Measurements from ENCODE around the gene UBAP1. TPM values are rescaled to one million over a fixed set of nuclear protein-coding genes. Genes with fewer than 3 reads are reported as not detected.
"Not testable (repeated sequence)": the region's sequence is repeated elsewhere in the genome, so short reads cannot be mapped to it uniquely, and the experiment has no call there.

UBAP1 gene
- total RNA-seq, 2 donors from 2014 or later, result 36.4 to 39.8 TPM

DNA sequence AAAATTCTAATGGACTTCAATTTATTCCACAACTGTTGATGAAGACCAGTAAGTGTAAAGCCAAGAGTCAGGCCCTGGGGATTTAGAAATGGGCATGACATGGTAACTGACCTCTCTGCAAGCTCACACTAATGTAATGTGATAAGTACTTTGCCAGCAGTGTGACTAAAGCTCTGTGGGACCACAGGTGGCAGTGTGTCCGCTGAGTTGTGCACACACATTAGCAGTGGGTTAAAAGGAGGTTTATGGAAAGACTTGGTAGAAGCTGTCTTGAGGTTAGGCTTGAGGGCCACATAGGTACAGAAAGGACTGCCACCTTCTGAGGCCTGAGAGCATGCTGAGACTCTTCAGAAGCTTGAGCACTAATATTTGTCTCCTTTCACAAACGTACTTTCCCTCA is 67.6 kb downstream of the UBAP1 start:
- Mint-ChIP-seq H3K27me3 (ENCODE audit: insufficient read depth) (no peaks in the 10 kb centered on the region), H3K4me3 (no peak overlapping the region), H3K36me3 (ENCODE audit: low read depth) (peaks cover 63% of the 10 kb centered on the region), H3K9me3 (no peaks in the 10 kb centered on the region), H3K27ac (peak overlapping the region; percentile 8), H3K4me1 (no peaks in the 10 kb centered on the region)
- peaks cover 74% of the 10 kb centered on the region for H3K36me3 ChIP-seq (ENCODE audit: control insufficient read depth, insufficient read depth, low read length)
- no peak overlapping the region for H3K4me3 ChIP-seq (ENCODE audit: low read length)
- H3K9ac ChIP-seq (ENCODE audit: extremely low read depth, low read length, poor library complexity, severe bottlenecking), result no peak overlapping the region
- no peaks in the 10 kb centered on the region for H3K27me3 ChIP-seq (ENCODE audit: control insufficient read depth, insufficient read depth, low read length, poor library complexity, severe bottlenecking)
- H3K27ac ChIP-seq (ENCODE audit: low read depth, low read length), result no peak overlapping the region
- 88 to 100% methylated on average over 1 to 2 of the region's 2 CpGs for WGBS, 2 experiments (ENCODE audit: insufficient coverage in 1 of 2, insufficient read length in 1 of 2)
- DNase-seq, result no peak
- TF ChIP-seq CTCF (conservative IDR thresholded peaks at IDR 0.05), result no peak
- no peaks in the 10 kb centered on the region for H3K9me3 ChIP-seq (ENCODE audit: control insufficient read depth, low read length)
- H3K4me1 ChIP-seq (ENCODE audit: control insufficient read depth, insufficient read depth, low read length), result no peaks in the 10 kb centered on the region

- H3K36me3 Mint-ChIP-seq (ENCODE audit: low read depth), result peaks cover 57% of the 10 kb centered on the region
- not testable (repeated sequence) for H3K27ac Mint-ChIP-seq; H3K4me3 ChIP-seq (ENCODE audit: low read length); H3K4me1 Mint-ChIP-seq; DNase-seq; H3K27ac ChIP-seq (ENCODE audit: low read depth, low read length); H3K9me3 Mint-ChIP-seq; H3K9ac ChIP-seq (ENCODE audit: extremely low read depth, low read length, poor library complexity, severe bottlenecking); H3K4me1 ChIP-seq (ENCODE audit: control insufficient read depth, insufficient read depth, low read length); H3K9me3 ChIP-seq (ENCODE audit: control insufficient read depth, low read length); H3K4me3 Mint-ChIP-seq; H3K27me3 Mint-ChIP-seq (ENCODE audit: insufficient read depth); H3K27me3 ChIP-seq (ENCODE audit: control insufficient read depth, insufficient read depth, low read length, poor library complexity, severe bottlenecking)
- peaks cover 74% of the 10 kb centered on the region for H3K36me3 ChIP-seq (ENCODE audit: control insufficient read depth, insufficient read depth, low read length)
- 97 to 100% methylated on average over 1 to 4 of the region's 4 CpGs for WGBS, 2 experiments (ENCODE audit: insufficient coverage in 1 of 2, insufficient read length in 1 of 2)
Observed at GRCh38 chr9:34247782-34248181, 68.9 kb downstream of the UBAP1 start.

GRCh38 chr9:34249274-34249673 is 70.4 kb downstream of the UBAP1 start:
- Histone ChIP-seq H3K4me1 (ENCODE audit: control insufficient read depth, insufficient read depth, low read length) (no peaks in the 10 kb centered on the region), H3K36me3 (ENCODE audit: control insufficient read depth, insufficient read depth, low read length) (peaks cover 79% of the 10 kb centered on the region), H3K9ac (ENCODE audit: extremely low read depth, low read length, poor library complexity, severe bottlenecking) (no peak overlapping the region), H3K9me3 (ENCODE audit: control insufficient read depth, low read length) (no peaks in the 10 kb centered on the region), H3K27ac (ENCODE audit: low read depth, low read length) (no peak overlapping the region), H3K4me3 (ENCODE audit: low read length) (no peak overlapping the region), H3K27me3 (ENCODE audit: control insufficient read depth, insufficient read depth, low read length, poor library complexity, severe bottlenecking) (no peaks in the 10 kb centered on the region)
- no peak for DNase-seq
- no peaks in the 10 kb centered on the region for H3K27me3 Mint-ChIP-seq (ENCODE audit: insufficient read depth)
- no peaks in the 10 kb centered on the region for H3K9me3 Mint-ChIP-seq
- H3K4me1 Mint-ChIP-seq, result no peaks in the 10 kb centered on the region
- H3K27ac Mint-ChIP-seq, result peak overlapping the region; percentile 31
- no peak for TF ChIP-seq CTCF (conservative IDR thresholded peaks at IDR 0.05)
- 95 to 97% methylated on average over 5 to 7 of the region's 7 CpGs for WGBS, 2 experiments (ENCODE audit: insufficient coverage in 1 of 2, insufficient read length in 1 of 2)
- no peak overlapping the region for H3K4me3 Mint-ChIP-seq
- H3K36me3 Mint-ChIP-seq (ENCODE audit: low read depth), result peaks cover 48% of the 10 kb centered on the region

GRCh38 chr9:34250721-34251120 is 71.9 kb downstream of the UBAP1 start:
- H3K4me3 Mint-ChIP-seq, result no peak overlapping the region
- H3K4me3 ChIP-seq (ENCODE audit: low read length), result no peak overlapping the region

More at GRCh38 chr9:34250721-34251120, 71.9 kb downstream of the UBAP1 start:
- Histone ChIP-seq H3K27ac (ENCODE audit: low read depth, low read length) (no peak overlapping the region), H3K9ac (ENCODE audit: extremely low read depth, low read length, poor library complexity, severe bottlenecking) (no peak overlapping the region), H3K36me3 (ENCODE audit: control insufficient read depth, insufficient read depth, low read length) (peaks cover 94% of the 10 kb centered on the region), H3K4me1 (ENCODE audit: control insufficient read depth, insufficient read depth, low read length) (no peaks in the 10 kb centered on the region), H3K9me3 (ENCODE audit: control insufficient read depth, low read length) (no peaks in the 10 kb centered on the region), H3K27me3 (ENCODE audit: control insufficient read depth, insufficient read depth, low read length, poor library complexity, severe bottlenecking) (no peaks in the 10 kb centered on the region)
- peaks cover 48% of the 10 kb centered on the region for H3K36me3 Mint-ChIP-seq (ENCODE audit: low read depth)
- no peaks in the 10 kb centered on the region for H3K9me3 Mint-ChIP-seq
- H3K27ac Mint-ChIP-seq, result no peak overlapping the region
- WGBS, 2 experiments (ENCODE audit: insufficient coverage in 1 of 2, insufficient read length in 1 of 2), result 90 to 92% methylated on average over 2 of the region's 2 CpGs
- H3K27me3 Mint-ChIP-seq (ENCODE audit: insufficient read depth), result no peaks in the 10 kb centered on the region
- no peak for TF ChIP-seq CTCF (conservative IDR thresholded peaks at IDR 0.05)
- H3K4me1 Mint-ChIP-seq, result no peaks in the 10 kb centered on the region
- no peak for DNase-seq

Data from endodermal cell (in vitro differentiated cells).